ENCODE measurements around the gene DHRS3. TPM values are rescaled to one million over a fixed set of nuclear protein-coding genes. Genes with fewer than 3 reads are reported as not detected.
A peak's percentile ranks its signal among the peaks of the same experiment; 100 is the strongest.

The DHRS3 gene
- total and polyA plus RNA-seq, 2 of the 13 experiments (the other 11 are each of a cell fraction or from before 2014, with no cell fraction given), result 48.5 to 90.5 TPM

- POLR2A ChIA-PET, result no interaction called here
- intact Hi-C loops (cut with micrococcal nuclease; ENCODE audit: unreplicated experiment) (no loop called here), in situ Hi-C loops (cut with HindIII; ENCODE audit: extremely low pct_ligation_motif_present, low pct_unique_long_range_greater_than_20kb) (loop anchor here (5.0 kb wide), 1 partner anchor 66 kb away; the partner anchor contains the start of gene DHRS3)
- BruUV-seq (replicated peaks), result no TSS peak
- TF ChIP-seq, protein P1, sequence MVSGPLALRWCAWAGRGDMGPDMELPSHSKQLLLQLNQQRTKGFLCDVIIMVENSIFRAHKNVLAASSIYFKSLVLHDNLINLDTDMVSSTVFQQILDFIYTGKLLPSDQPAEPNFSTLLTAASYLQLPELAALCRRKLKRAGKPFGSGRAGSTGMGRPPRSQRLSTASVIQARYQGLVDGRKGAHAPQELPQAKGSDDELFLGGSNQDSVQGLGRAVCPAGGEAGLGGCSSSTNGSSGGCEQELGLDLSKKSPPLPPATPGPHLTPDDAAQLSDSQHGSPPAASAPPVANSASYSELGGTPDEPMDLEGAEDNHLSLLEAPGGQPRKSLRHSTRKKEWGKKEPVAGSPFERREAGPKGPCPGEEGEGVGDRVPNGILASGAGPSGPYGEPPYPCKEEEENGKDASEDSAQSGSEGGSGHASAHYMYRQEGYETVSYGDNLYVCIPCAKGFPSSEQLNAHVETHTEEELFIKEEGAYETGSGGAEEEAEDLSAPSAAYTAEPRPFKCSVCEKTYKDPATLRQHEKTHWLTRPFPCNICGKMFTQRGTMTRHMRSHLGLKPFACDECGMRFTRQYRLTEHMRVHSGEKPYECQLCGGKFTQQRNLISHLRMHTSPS (CRISPR knock-in tag; IDR thresholded peaks at IDR 0.05; ENCODE audit: low read depth), result no peak
- TF ChIP-seq, protein P2, sequence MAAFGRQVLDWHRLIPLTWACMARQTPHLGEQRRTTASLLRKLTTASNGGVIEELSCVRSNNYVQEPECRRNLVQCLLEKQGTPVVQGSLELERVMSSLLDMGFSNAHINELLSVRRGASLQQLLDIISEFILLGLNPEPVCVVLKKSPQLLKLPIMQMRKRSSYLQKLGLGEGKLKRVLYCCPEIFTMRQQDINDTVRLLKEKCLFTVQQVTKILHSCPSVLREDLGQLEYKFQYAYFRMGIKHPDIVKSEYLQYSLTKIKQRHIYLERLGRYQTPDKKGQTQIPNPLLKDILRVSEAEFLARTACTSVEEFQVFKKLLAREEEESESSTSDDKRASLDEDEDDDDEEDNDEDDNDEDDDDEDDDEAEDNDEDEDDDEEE (CRISPR knock-in tag; IDR thresholded peaks at IDR 0.05), result no peak
- TF ChIP-seq ZMYM3 (CRISPR knock-in tag; IDR thresholded peaks at IDR 0.05), result peak; percentile 89
- no peak overlapping the region for H3K27ac ChIP-seq (ENCODE audit: extremely low read length, insufficient read depth, low read length)
- H3K4me3 ChIP-seq (replicated peaks in 1 of 3; ENCODE audit: insufficient read depth in 1 of 3, low read depth in 2 of 3, low read length in 3 of 3), result no peak overlapping the region
- H3K27me3 ChIP-seq (ENCODE audit: control insufficient read depth in 1 of 2, insufficient read depth in 2 of 2, low read length in 2 of 2), result peaks cover 2 to 19% of the 10 kb centered on the region in 2 experiments; a peak in 3 of 5 replicates
- H4K20me1 ChIP-seq (ENCODE audit: insufficient read depth, low read length), result no peaks in the 10 kb centered on the region
- DNase-seq (ENCODE audit: low spot score), result no peak
- H3K9me3 ChIP-seq (ENCODE audit: low read length), result no peaks in the 10 kb centered on the region
- H3K79me2 ChIP-seq (ENCODE audit: insufficient read depth, low read length), result no peaks in the 10 kb centered on the region
- H3K4me1 ChIP-seq (ENCODE audit: insufficient read depth, low read length), result peaks cover 92% of the 10 kb centered on the region
- no peak overlapping the region for H3K4me2 ChIP-seq (ENCODE audit: low read depth, low read length)
- CTCF ChIA-PET (ENCODE audit: low intra/inter-chr PET ratio, low total read pairs), result no interaction called here
- no peaks in the 10 kb centered on the region for H3K36me3 ChIP-seq (replicated peaks in 1 of 2; ENCODE audit: control insufficient read depth in 1 of 2, insufficient read depth in 2 of 2, low read length in 2 of 2)
- no peak overlapping the region for H2AFZ ChIP-seq (ENCODE audit: low read length)
- FAIRE-seq, result no peak
- no peak for ATAC-seq
- no peak overlapping the region for H3K9ac ChIP-seq (ENCODE audit: insufficient read depth, low read depth, low read length)
Observed at GRCh38 chr1:12551584-12551983, 66.4 kb downstream of the DHRS3 start.
